Heart left ventricle (tissue), 13 donors: ENCODE data around the gene ZNF668.

ENCODE experiments used
- POLR2A ChIP-seq, 2 donors: fragments of 450-650 bp; IDR thresholded peaks; one replicate each; pipeline ENCODE4 v1.6.1; 2017; ENCODE audit warnings: antibody characterized with exemption in 2 of 2, mild to moderate bottlenecking in 2 of 2, moderate library complexity in 2 of 2
- TF ChIP-seq, protein P1 (sequence below), 12 donors: fragments of 200-600 bp; sonication (generic) in 4 of 12; IDR thresholded peaks; one replicate each; pipeline versions ENCODE4 v1.5.0 to v1.8.0; 2018 to 2022; ENCODE audit warnings: antibody characterized with exemption in 12 of 12, mild to moderate bottlenecking in 5 of 12
- donor health status: ischemic (EF 13 %, LVEDD 7.1; RV severe dilation, severe dysfunction).
- donor health status: DM: no; HTN: yes; CAD: no.
- donor health status: DM: no; HTN: no; CAD: no.
- donor health status: ischemic (EF 25% LVEDD 6.9; RV normal size, moderate dysfunction).
- donor health status: ischemic (EF 25% LVEDD 5.7; RV mildly dilated, moderate dysfunction).
- donor health status: ischemic (EF 35%, LVEDD 5.7; RV mildly dilated, moderate dysfunction).
- donor health status: nonischemic (EF 11% LVEDD 7.7; RV severe dilation, severe dysfunction).
- donor health status: DM: yes; HTN: yes; CAD: no.
- donor health status: PGD.
- donor health status: ischemic (EF 29% LVEDD 5.4; RV normal size, mild dysfunction).
- donor health status: nonischemic (EF 23%, LVEDD 6.1; RV moderate dilation, normal function).

DNA sequence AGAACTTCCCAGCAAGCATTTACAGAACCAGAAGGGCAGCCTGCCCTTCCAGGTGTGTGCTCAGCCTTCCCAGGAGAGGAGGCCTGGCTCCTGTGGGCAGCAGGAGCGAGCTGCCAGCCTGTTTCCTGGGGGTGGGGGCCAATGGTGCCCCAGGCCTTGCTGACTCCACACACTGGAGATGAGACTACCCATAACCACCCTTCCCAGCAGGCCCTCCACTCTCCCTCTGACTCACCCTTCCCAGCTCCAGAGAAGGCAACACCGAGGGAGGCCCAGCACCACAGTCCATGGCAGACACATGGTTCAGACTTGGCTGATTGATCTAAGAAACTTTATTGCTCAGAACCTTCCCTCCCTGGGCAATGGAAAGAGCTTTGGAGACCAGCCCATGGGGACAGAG lies 16.5 kb upstream of the ZNF668 start:
- TF ChIP-seq POLR2A (IDR thresholded peaks at IDR 0.05) = no peak
- TF ChIP-seq, protein P1, sequence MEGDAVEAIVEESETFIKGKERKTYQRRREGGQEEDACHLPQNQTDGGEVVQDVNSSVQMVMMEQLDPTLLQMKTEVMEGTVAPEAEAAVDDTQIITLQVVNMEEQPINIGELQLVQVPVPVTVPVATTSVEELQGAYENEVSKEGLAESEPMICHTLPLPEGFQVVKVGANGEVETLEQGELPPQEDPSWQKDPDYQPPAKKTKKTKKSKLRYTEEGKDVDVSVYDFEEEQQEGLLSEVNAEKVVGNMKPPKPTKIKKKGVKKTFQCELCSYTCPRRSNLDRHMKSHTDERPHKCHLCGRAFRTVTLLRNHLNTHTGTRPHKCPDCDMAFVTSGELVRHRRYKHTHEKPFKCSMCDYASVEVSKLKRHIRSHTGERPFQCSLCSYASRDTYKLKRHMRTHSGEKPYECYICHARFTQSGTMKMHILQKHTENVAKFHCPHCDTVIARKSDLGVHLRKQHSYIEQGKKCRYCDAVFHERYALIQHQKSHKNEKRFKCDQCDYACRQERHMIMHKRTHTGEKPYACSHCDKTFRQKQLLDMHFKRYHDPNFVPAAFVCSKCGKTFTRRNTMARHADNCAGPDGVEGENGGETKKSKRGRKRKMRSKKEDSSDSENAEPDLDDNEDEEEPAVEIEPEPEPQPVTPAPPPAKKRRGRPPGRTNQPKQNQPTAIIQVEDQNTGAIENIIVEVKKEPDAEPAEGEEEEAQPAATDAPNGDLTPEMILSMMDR (IDR thresholded peaks at IDR 0.05) = no peak
